ENCODE results near the gene VEZF1.

VEZF1 gene

GRCh38 chr17:58004060-58004459 is 16.0 kb upstream of the VEZF1 start:
- H3K4me3 ChIP-seq (IDR thresholded peaks at IDR 0.05; ENCODE audit: insufficient read depth, low read depth, low read length) = no peak overlapping the region
- no peak for TF ChIP-seq CTCF (conservative IDR thresholded peaks at IDR 0.05; ENCODE audit: low read depth, low read length)
- H3K9ac ChIP-seq = no peak overlapping the region
- peaks cover 21% of the 10 kb centered on the region for H4K20me1 ChIP-seq (ENCODE audit: insufficient read depth)
- H3K36me3 ChIP-seq (ENCODE audit: insufficient read depth) = peaks cover 41% of the 10 kb centered on the region; the same call in 1 of the 2 replicates
- no peak overlapping the region for H3K27ac ChIP-seq
- H3K27me3 ChIP-seq (ENCODE audit: insufficient read depth, low read depth) = no peaks in the 10 kb centered on the region
- H3K4me2 ChIP-seq = peak overlapping the region; percentile 96
- H3K4me1 ChIP-seq (ENCODE audit: low read depth, poor library complexity, severe bottlenecking) = peaks cover 41% of the 10 kb centered on the region
- peaks cover 38% of the 10 kb centered on the region for H3K79me2 ChIP-seq (ENCODE audit: insufficient read depth, low read depth)
- no peak overlapping the region for H2AFZ ChIP-seq (ENCODE audit: low read depth)

DNA sequence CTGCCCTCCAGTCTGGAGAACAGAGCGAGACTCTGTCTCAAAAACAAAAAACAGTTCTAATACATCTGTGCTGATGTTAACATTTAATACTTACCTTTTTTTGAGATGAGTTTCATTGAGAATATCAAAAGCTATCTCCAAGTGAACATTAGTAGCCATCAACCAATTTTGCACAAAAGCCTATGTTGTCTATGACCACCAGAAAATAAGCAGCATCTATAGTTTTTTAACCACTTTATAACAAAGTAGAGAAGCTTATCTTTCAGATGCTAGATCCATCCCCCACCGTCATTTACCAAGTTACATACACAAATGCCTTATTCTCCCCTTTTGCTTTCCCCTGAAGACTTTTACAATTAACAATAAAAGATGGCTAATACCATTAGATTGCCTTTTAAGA is 14.9 kb upstream of the VEZF1 start:
- Histone ChIP-seq H3K79me2 (ENCODE audit: insufficient read depth, low read depth) (peaks cover 38% of the 10 kb centered on the region), H3K9ac (no peak overlapping the region), H3K27ac (no peak overlapping the region), H2AFZ (ENCODE audit: low read depth) (no peak overlapping the region), H3K4me2 (peak overlapping the region; percentile 96; the same call in 1 of the 2 replicates), H3K4me1 (ENCODE audit: low read depth, poor library complexity, severe bottlenecking) (peaks cover 37% of the 10 kb centered on the region), H4K20me1 (ENCODE audit: insufficient read depth) (peaks cover 21% of the 10 kb centered on the region), H3K27me3 (ENCODE audit: insufficient read depth, low read depth) (no peaks in the 10 kb centered on the region), H3K36me3 (ENCODE audit: insufficient read depth) (peaks cover 41% of the 10 kb centered on the region; the same call in 1 of the 2 replicates), H3K4me3 (IDR thresholded peaks at IDR 0.05; ENCODE audit: insufficient read depth, low read depth, low read length) (no peak overlapping the region)
- TF ChIP-seq CTCF (conservative IDR thresholded peaks at IDR 0.05; ENCODE audit: low read depth, low read length) = no peak

DNA sequence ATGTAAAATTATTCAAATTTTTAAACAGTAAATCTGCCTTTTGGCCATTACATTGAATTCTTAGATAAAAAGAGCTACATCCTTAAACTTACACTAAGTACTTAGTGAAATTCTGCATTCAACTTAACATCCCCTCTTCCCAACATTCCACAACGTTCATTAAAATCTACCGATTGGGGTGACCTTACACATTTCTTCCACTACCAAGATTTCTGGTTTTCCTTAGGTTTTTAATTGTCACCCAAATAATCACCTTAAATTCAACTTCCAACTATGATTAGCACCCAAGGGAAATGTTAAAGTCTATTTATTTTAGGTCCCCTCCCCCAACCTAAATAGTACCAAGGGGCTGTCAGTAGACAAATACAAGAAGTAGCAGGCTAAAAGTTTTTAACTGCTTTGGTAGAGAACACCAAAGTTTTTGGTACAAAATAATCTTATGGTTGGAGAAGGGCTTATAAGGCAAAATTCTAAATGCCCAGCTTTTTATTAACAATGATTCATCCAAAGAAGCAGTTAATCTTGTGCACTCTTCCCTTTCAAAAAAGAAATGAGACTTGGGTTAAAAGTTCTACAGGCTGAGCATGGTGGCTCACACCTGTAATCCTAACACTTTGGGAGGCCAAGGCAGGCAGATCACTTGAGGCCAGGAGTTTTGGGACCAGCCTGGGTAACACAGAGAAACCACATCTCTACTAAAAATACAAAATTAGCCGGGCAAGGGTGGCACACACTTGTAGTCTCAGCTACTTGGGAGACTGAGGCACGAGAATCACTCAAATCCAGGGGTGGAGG is 14.3 kb upstream of the VEZF1 start:
- H3K27ac ChIP-seq = no peak overlapping the region; the same call in 1 of the 2 replicates
- H2AFZ ChIP-seq (ENCODE audit: low read depth) = no peak overlapping the region
- peaks cover 21% of the 10 kb centered on the region for H4K20me1 ChIP-seq (ENCODE audit: insufficient read depth)
- H3K4me2 ChIP-seq = no peak overlapping the region
- peaks cover 38% of the 10 kb centered on the region for H3K79me2 ChIP-seq (ENCODE audit: insufficient read depth, low read depth)
- TF ChIP-seq CTCF (conservative IDR thresholded peaks at IDR 0.05; ENCODE audit: low read depth, low read length) = no peak
- H3K9ac ChIP-seq = no peak overlapping the region
- no peaks in the 10 kb centered on the region for H3K27me3 ChIP-seq (ENCODE audit: insufficient read depth, low read depth)
- peaks cover 37% of the 10 kb centered on the region for H3K4me1 ChIP-seq (ENCODE audit: low read depth, poor library complexity, severe bottlenecking)
- H3K4me3 ChIP-seq (IDR thresholded peaks at IDR 0.05; ENCODE audit: insufficient read depth, low read depth, low read length) = no peak overlapping the region
- H3K36me3 ChIP-seq (ENCODE audit: insufficient read depth) = peaks cover 41% of the 10 kb centered on the region; the same call in 1 of the 2 replicates

DNA sequence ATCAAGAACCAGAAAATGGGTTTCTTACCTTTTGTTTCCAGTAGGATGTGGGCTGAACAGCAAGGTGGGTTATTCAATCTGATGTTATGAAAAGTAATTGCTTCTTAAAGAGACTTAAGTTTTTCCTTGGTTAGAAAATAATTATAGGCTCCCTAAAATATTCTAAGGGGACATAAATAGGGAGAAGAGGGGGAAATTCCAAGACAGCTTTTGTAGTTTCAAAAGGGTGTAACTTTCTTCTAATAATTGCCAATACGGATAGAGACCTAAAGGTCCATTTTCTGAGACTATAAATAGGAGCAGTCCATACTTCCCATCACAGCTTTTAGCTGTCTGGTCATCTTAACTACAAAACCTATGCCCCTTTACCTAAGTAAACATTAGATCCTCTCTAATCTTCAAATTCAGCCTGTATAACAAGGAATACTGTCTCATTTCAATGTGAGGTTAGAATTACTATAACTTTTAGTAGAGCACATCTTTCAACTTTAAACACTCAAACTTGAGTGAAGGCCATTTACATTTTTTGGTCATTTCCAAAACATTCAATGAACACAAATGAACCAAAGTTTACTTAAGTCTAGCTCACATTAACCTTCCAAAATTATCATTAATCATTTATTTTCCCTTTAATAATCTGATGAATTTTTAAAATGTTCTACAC is 13.5 kb upstream of the VEZF1 start:
- no peak overlapping the region for H2AFZ ChIP-seq (ENCODE audit: low read depth)
- no peak overlapping the region for H3K4me3 ChIP-seq (IDR thresholded peaks at IDR 0.05; ENCODE audit: insufficient read depth, low read depth, low read length)
- H3K79me2 ChIP-seq (ENCODE audit: insufficient read depth, low read depth) = peaks cover 33% of the 10 kb centered on the region
- H3K27me3 ChIP-seq (ENCODE audit: insufficient read depth, low read depth) = no peaks in the 10 kb centered on the region
- H3K9ac ChIP-seq = no peak overlapping the region
- H4K20me1 ChIP-seq (ENCODE audit: insufficient read depth) = peaks cover 21% of the 10 kb centered on the region
- no peak overlapping the region for H3K4me2 ChIP-seq
- peaks cover 41% of the 10 kb centered on the region; the same call in 1 of the 2 replicates for H3K36me3 ChIP-seq (ENCODE audit: insufficient read depth)
- TF ChIP-seq CTCF (conservative IDR thresholded peaks at IDR 0.05; ENCODE audit: low read depth, low read length) = no peak
- peaks cover 41% of the 10 kb centered on the region for H3K4me1 ChIP-seq (ENCODE audit: low read depth, poor library complexity, severe bottlenecking)
- H3K27ac ChIP-seq = no peak overlapping the region; the same call in 1 of the 2 replicates
